B cell (primary cell): Measurements from ENCODE around the gene CCDC38. TPM values are rescaled to one million over a fixed set of nuclear protein-coding genes. Genes with fewer than 3 reads are reported as not detected.

Source experiments
- ATAC-seq: fragments of 200-7000 bp; cut with Tn5 transposase; one replicate; pipeline ENCODE4 v1.10.0; 2021; ENCODE audit warnings: low read depth, mild to moderate bottlenecking, moderate number of reproducible peaks, moderate library complexity
- CTCF ChIA-PET: fragments of 350-600 bp; sonication (Branson Sonifier 250); formaldehyde crosslinking; loops from one replicate; lab custom pipeline; 2021; ENCODE audit warnings: antibody characterized with exemption, inconsistent platforms; lab: Charles Lee
- POLR2A ChIA-PET: fragments of 350-600 bp; sonication (Branson Sonifier 250); formaldehyde crosslinking; loops from one replicate; lab custom pipeline; 2021; ENCODE audit warnings: antibody characterized with exemption; lab: Charles Lee
- DNase-seq: peaks from one replicate; pipeline ENCODE4 v3.0.0; 2013
- H2AFZ ChIP-seq: 2 replicates; pipeline ENCODE4 v1.6.1; 2012; ENCODE audit warnings: mild to moderate bottlenecking, low read depth, low read length; ENCODE audit not compliant: insufficient read depth, poor library complexity, severe bottlenecking
- H3K27ac ChIP-seq, 2 donors: 1 replicate in 1 of 2; 2 replicates in 1 of 2; pipeline ENCODE4 v1.5.1; 2012 to 2013; ENCODE audit warnings: low read length in 2 of 2, mild to moderate bottlenecking in 2 of 2, moderate library complexity in 1 of 2
- H3K27me3 ChIP-seq, 4 experiments: fragments of 200-600 bp in 1 of 4; sonication (generic) in 1 of 4; replicated peaks in 1 of 4; 1 replicate in 2 of 4; 2 replicates in 2 of 4; pipeline versions ENCODE4 v1.6.1 to v1.7.0; 2013 to 2016; ENCODE audit warnings: low read length in 3 of 4, mild to moderate bottlenecking in 2 of 4, mixed read lengths in 1 of 4, moderate library complexity in 1 of 4; ENCODE audit not compliant: insufficient read depth in 4 of 4, control insufficient read depth in 3 of 4; ENCODE audit errors: control extremely low read depth in 1 of 4
- H3K36me3 ChIP-seq, 2 experiments: replicated peaks in 1 of 2; 1 replicate in 1 of 2; 2 replicates in 1 of 2; pipeline versions ENCODE4 v1.6.1 to v1.7.1; 2013; ENCODE audit warnings: low read length in 1 of 2; ENCODE audit not compliant: insufficient read depth in 2 of 2, control insufficient read depth in 1 of 2; ENCODE audit errors: control extremely low read depth in 1 of 2, extremely low read depth in 1 of 2
- H3K4me1 ChIP-seq, 2 donors: fragments of 200-600 bp in 1 of 2; sonication (generic) in 1 of 2; 1 replicate in 1 of 2; 2 replicates in 1 of 2; pipeline versions ENCODE4 v1.5.1 to v1.6.1; 2013 to 2017; ENCODE audit warnings: low read length in 2 of 2; ENCODE audit not compliant: control insufficient read depth in 2 of 2, insufficient read depth in 2 of 2
- H3K4me2 ChIP-seq: replicated peaks from 2 replicates; pipeline ENCODE3; 2012; ENCODE audit warnings: mild to moderate bottlenecking, low read depth, low read length; ENCODE audit not compliant: poor library complexity, severe bottlenecking
- H3K4me3 ChIP-seq, 5 experiments: fragments of 200-600 bp in 1 of 5; sonication (generic) in 1 of 5; 1 replicate in 3 of 5; 2 replicates in 2 of 5; pipeline versions ENCODE4 v1.5.1 to v1.7.0; 2011 to 2016; ENCODE audit warnings: low read length in 4 of 5, mild to moderate bottlenecking in 4 of 5, low read depth in 2 of 5, control low read depth in 1 of 5, moderate library complexity in 1 of 5; ENCODE audit not compliant: insufficient read depth in 1 of 5; ENCODE audit errors: control extremely low read depth in 1 of 5, extremely low read depth in 1 of 5
- H3K79me2 ChIP-seq: fragments of 200-600 bp; sonication (generic); one replicate; pipeline ENCODE4 v1.6.0; 2016; ENCODE audit warnings: low read length; ENCODE audit not compliant: control insufficient read depth, insufficient read depth
- H3K9ac ChIP-seq: fragments of 200-600 bp; sonication (generic); 2 replicates; pipeline ENCODE4 v1.6.1; 2017; ENCODE audit warnings: mild to moderate bottlenecking, low read length, moderate library complexity
- H3K9me3 ChIP-seq, 3 donors: one replicate each; pipeline versions ENCODE4 v1.6.1 to v1.7.1; 2013; ENCODE audit warnings: low read length in 2 of 3; ENCODE audit not compliant: control insufficient read depth in 2 of 3, insufficient read depth in 1 of 3; ENCODE audit errors: control extremely low read depth in 1 of 3
- H4K20me1 ChIP-seq: 2 replicates; pipeline ENCODE4 v1.6.0; 2012; ENCODE audit warnings: mild to moderate bottlenecking, low read length; ENCODE audit not compliant: insufficient read depth, control insufficient read depth, poor library complexity, severe bottlenecking
- H3K27ac Mint-ChIP-seq: one replicate; pipeline ENCODE4 v1.8.0; 2021; ENCODE audit warnings: mixed read lengths
- H3K27me3 Mint-ChIP-seq: one replicate; pipeline ENCODE4 v1.8.0; 2021; ENCODE audit warnings: mixed read lengths
- H3K4me1 Mint-ChIP-seq: one replicate; pipeline ENCODE4 v1.8.0; 2021; ENCODE audit warnings: mixed read lengths
- H3K4me3 Mint-ChIP-seq: one replicate; pipeline ENCODE4 v1.8.0; 2021; ENCODE audit warnings: mixed read lengths
- H3K9me3 Mint-ChIP-seq: one replicate; pipeline ENCODE4 v1.8.0; 2022; ENCODE audit warnings: mixed read lengths; ENCODE audit not compliant: insufficient read depth
- EZH2 ChIP-seq: IDR thresholded peaks from 2 replicates; pipeline ENCODE4 v1.6.1; 2012; ENCODE audit warnings: borderline replicate concordance, low read depth, mild to moderate bottlenecking, moderate library complexity, low read length; ENCODE audit not compliant: insufficient read depth, poor library complexity, severe bottlenecking
- WGBS: methylation state at CpG from one replicate; pipeline ENCODE4 v1.1.5; 2013; ENCODE audit warnings: missing lambda C conversion rate; ENCODE audit not compliant: insufficient coverage; 5-methylcytosine and 5-hydroxymethylcytosine counted together
- intact Hi-C: fragments of 100-400 bp; cut with micrococcal nuclease; formaldehyde crosslinking; loops from one replicate; pipeline ENCODE4 v1.10.0; 2022
- polyA plus RNA-seq: library from polyadenylated mRNA; depleted of rRNA; stranded (reverse); fragments of >200 nt; gene quantifications from 2 replicates; pipeline ENCODE4 v1.2.3, GENCODE V29; 2012
- total RNA-seq, 2 donors: library from RNA; stranded (reverse); fragments of 120-200 nt in 1 of 2; gene quantifications; 1 replicate in 1 of 2; 2 replicates in 1 of 2; pipeline versions ENCODE4 v1.2.3 to v1.2.4, GENCODE V29; 2013 to 2022
- TF ChIP-seq, protein P1 (sequence below): fragments of 200-600 bp; IDR thresholded peaks from one replicate; pipeline ENCODE4 v1.8.0; 2022; ENCODE audit warnings: antibody characterized with exemption, mild to moderate bottlenecking

Gene CCDC38
- total and polyA plus RNA-seq, 2 donors (not counting 1 experiment from before 2014, with no cell fraction given) = 1.3 TPM; not detected in 1

DNA sequence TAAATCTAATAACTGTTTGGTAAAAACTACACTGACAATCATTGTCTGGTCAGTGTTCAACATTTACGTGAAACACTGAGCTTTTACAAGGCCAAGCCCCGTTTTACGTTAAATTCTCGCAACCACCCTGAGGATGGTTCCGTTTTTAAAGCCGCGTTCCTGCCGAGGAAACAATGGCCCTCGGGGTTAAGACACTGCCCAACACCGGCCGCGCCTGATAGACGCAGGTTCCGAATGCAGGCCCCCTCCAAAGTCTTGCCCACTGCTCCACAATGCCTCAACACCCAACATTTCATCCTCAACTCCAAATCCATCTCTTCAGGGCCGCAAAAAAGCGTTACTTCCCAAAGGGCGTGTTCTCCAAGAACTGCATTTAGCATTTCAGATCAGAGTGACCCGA is 84.6 kb downstream of the CCDC38 start:
- H3K27me3 Mint-ChIP-seq = peaks cover 9% of the 10 kb centered on the region

DNA sequence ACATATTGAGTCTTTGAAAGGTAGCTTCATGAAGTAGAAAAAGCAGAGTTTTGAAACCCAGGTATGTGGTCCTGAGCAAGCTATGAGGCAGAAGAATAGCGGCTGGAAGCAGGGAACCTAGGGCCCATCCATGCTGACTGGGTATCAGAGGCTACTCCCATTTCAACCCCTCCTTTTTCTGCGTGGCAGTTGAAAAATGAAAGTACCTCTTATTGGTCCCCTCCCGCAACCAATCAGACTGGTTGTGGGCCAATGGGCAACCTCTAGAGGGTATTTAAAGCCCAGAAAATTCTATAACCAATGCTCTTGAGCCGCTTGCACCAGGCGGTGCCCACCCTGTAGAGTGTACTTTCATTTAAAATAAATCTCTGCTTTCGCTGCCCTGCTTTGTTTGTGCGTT is 85.3 kb downstream of the CCDC38 start:
- Mint-ChIP-seq H3K4me1 (peaks cover 10% of the 10 kb centered on the region), H3K9me3 (no peaks in the 10 kb centered on the region), H3K27ac (no peak overlapping the region), H3K4me3 (no peak overlapping the region), H3K27me3 (peaks cover 13% of the 10 kb centered on the region)
- H3K9ac ChIP-seq = no peak overlapping the region
- intact Hi-C loops = loop anchor here (5.0 to 10.0 kb wide), 4 partner anchors 312 to 630 kb away; partner anchors contain the start of genes CFAP54, ELK3 and METAP2
- no peaks in the 10 kb centered on the region for H4K20me1 ChIP-seq
- H3K4me3 ChIP-seq = no peak overlapping the region
- ATAC-seq (no peak), DNase-seq (no peak)
- whole genome bisulfite sequencing = 100% methylated on average over 4 of the region's 7 CpGs
- peaks cover 34% of the 10 kb centered on the region for H3K79me2 ChIP-seq
- POLR2A ChIA-PET = no interaction called here
- no peak overlapping the region for H3K4me2 ChIP-seq
- TF ChIP-seq, protein P1, sequence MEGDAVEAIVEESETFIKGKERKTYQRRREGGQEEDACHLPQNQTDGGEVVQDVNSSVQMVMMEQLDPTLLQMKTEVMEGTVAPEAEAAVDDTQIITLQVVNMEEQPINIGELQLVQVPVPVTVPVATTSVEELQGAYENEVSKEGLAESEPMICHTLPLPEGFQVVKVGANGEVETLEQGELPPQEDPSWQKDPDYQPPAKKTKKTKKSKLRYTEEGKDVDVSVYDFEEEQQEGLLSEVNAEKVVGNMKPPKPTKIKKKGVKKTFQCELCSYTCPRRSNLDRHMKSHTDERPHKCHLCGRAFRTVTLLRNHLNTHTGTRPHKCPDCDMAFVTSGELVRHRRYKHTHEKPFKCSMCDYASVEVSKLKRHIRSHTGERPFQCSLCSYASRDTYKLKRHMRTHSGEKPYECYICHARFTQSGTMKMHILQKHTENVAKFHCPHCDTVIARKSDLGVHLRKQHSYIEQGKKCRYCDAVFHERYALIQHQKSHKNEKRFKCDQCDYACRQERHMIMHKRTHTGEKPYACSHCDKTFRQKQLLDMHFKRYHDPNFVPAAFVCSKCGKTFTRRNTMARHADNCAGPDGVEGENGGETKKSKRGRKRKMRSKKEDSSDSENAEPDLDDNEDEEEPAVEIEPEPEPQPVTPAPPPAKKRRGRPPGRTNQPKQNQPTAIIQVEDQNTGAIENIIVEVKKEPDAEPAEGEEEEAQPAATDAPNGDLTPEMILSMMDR = no peak
- no peak for TF ChIP-seq EZH2
- H3K36me3 ChIP-seq = peaks cover 0 to 10% of the 10 kb centered on the region in 2 experiments
- CTCF ChIA-PET = no interaction called here
- H3K27ac ChIP-seq = no peak overlapping the region
- H3K4me1 ChIP-seq = peaks cover 24 to 28% of the 10 kb centered on the region in 2 donors
- H3K9me3 ChIP-seq = no peaks in the 10 kb centered on the region
- H2AFZ ChIP-seq = peak overlapping the region; percentile 91
- H3K27me3 ChIP-seq = peaks cover 0 to 11% (median 9%) of the 10 kb centered on the region in 4 experiments

More for the DNA sequence above, 84.6 kb downstream of the CCDC38 start:
- H4K20me1 ChIP-seq = no peaks in the 10 kb centered on the region
- peaks cover 24 to 28% of the 10 kb centered on the region in 2 donors for H3K4me1 ChIP-seq
- no peak overlapping the region for H3K27ac ChIP-seq
- peak; percentile 23 for DNase-seq
- ChIA-PET POLR2A (no interaction called here), CTCF (no interaction called here)
- no peaks in the 10 kb centered on the region for H3K9me3 ChIP-seq
- intact Hi-C loops = loop anchor here (1.0 to 10.0 kb wide), 8 partner anchors 85 to 1050 kb away; partner anchors contain the start of genes AMDHD1, CCDC38, CFAP54 and ELK3
- Mint-ChIP-seq H3K9me3 (no peaks in the 10 kb centered on the region), H3K4me1 (peaks cover 10% of the 10 kb centered on the region), H3K4me3 (no peak overlapping the region), H3K27ac (peak overlapping the region; percentile 37)
- 38% methylated on average over 18 of the region's 18 CpGs for WGBS
- H3K4me3 ChIP-seq = peak overlapping the region in 4 of 5 experiments; percentile 70 to 89 (median 80)
- peak overlapping the region; percentile 96 for H3K9ac ChIP-seq
- H3K79me2 ChIP-seq = peaks cover 40% of the 10 kb centered on the region
- H3K36me3 ChIP-seq = peaks cover 0 to 17% of the 10 kb centered on the region in 2 experiments
- H2AFZ ChIP-seq = peak overlapping the region; percentile 91
- no peak for ATAC-seq
- TF ChIP-seq, protein P1 = no peak
- TF ChIP-seq EZH2 = no peak
- H3K4me2 ChIP-seq = peak overlapping the region; percentile 88
- peaks cover 0 to 11% (median 9%) of the 10 kb centered on the region in 4 experiments for H3K27me3 ChIP-seq
